H1 (cell line): ENCODE measurements around the gene SBNO2. TPM values are rescaled to one million over a fixed set of nuclear protein-coding genes. Genes with fewer than 3 reads are reported as not detected.

Source experiments
- CTCF ChIP-seq, 3 experiments: IDR thresholded peaks; 1 replicate in 2 of 3; 2 replicates in 1 of 3; pipeline versions ENCODE4 v1.5.1 to v1.6.1; 2011; ENCODE audit warnings: low read length in 3 of 3, mild to moderate bottlenecking in 3 of 3, inconsistent platforms in 2 of 3, low read depth in 1 of 3, moderate library complexity in 1 of 3; ENCODE audit not compliant: insufficient read depth in 1 of 3; ENCODE audit errors: control extremely low read depth in 1 of 3
- polyA plus RNA-seq, 7 experiments: library from polyadenylated mRNA; depleted of rRNA in 3 of 7; stranded (reverse) in 5 of 7; unstranded in 2 of 7; fragments of >200 nt in 5 of 7; fragments of 200-250 nt in 2 of 7; gene quantifications; 1 replicate in 5 of 7; 2 replicates in 1 of 7; 4 replicates in 1 of 7; pipeline versions ENCODE4 v1.2.1 to v1.2.3, GENCODE V29; 2011 to 2013; ENCODE audit warnings: missing spikeins in 2 of 7, mixed read lengths in 2 of 7
- total RNA-seq: library from RNA; stranded (reverse); fragmentation: NEBNext Ultra II Directional; extraction: Animal tissue kit (Norgen Biotek cat#: 25700); gene quantifications from 2 replicates; pipeline ENCODE4 v1.2.1, GENCODE V29; 2021

Gene SBNO2
- total and polyA plus RNA-seq, 2 of the 8 experiments (the other 6 are each of a cell fraction or from before 2014, with no cell fraction given), result 12.2 to 31.4 TPM

GRCh38 chr19:1066748-1067340, 107.2 kb downstream of the SBNO2 start, which contains the start of gene ARHGAP45 (continued):
- TF ChIP-seq CTCF (IDR thresholded peaks at IDR 0.05; ENCODE audit: control extremely low read depth in 1 of 3, insufficient read depth in 1 of 3, low read depth in 1 of 3, low read length in 3 of 3), result no peak
- TF ChIP-seq, all 59 proteins: peak for 5
